ENCODE data around the gene CCL25. TPM values are rescaled to one million over a fixed set of nuclear protein-coding genes. Genes with fewer than 3 reads are reported as not detected.
A peak's percentile ranks its signal among the peaks of the same experiment; 100 is the strongest.
"Not testable (repeated sequence)": the region's sequence is repeated elsewhere in the genome, so short reads cannot be mapped to it uniquely, and the experiment has no call there.

CCL25 gene
- total RNA-seq, 2 donors from 2014 or later = not detected

GRCh38 chr19:8101311-8101710, 48.8 kb downstream of the CCL25 start:
- no peaks in the 10 kb centered on the region for H3K4me1 Mint-ChIP-seq
- no peak overlapping the region for H3K9ac ChIP-seq (ENCODE audit: extremely low read depth, low read length, poor library complexity, severe bottlenecking)
- no peak for TF ChIP-seq CTCF (conservative IDR thresholded peaks at IDR 0.05)
- no peaks in the 10 kb centered on the region for H3K27me3 Mint-ChIP-seq (ENCODE audit: insufficient read depth)
- no peak overlapping the region for H3K4me3 Mint-ChIP-seq
- no peak overlapping the region for H3K4me3 ChIP-seq (ENCODE audit: low read length)
- H3K27ac Mint-ChIP-seq = peak overlapping the region; percentile 72
- H3K27me3 ChIP-seq (ENCODE audit: control insufficient read depth, insufficient read depth, low read length, poor library complexity, severe bottlenecking) = no peaks in the 10 kb centered on the region
- 79 to 93% methylated on average over 3 to 4 of the region's 4 CpGs for WGBS, 2 experiments (ENCODE audit: insufficient coverage in 1 of 2, insufficient read length in 1 of 2)
- no peaks in the 10 kb centered on the region for H3K4me1 ChIP-seq (ENCODE audit: control insufficient read depth, insufficient read depth, low read length)
- peaks cover 73% of the 10 kb centered on the region for H3K36me3 Mint-ChIP-seq (ENCODE audit: low read depth)
- peaks cover 18% of the 10 kb centered on the region for H3K9me3 Mint-ChIP-seq
- no peak overlapping the region for H3K27ac ChIP-seq (ENCODE audit: low read depth, low read length)
- DNase-seq = peak; percentile 36
- H3K36me3 ChIP-seq (ENCODE audit: control insufficient read depth, insufficient read depth, low read length) = peaks cover 69% of the 10 kb centered on the region
- H3K9me3 ChIP-seq (ENCODE audit: control insufficient read depth, low read length) = peaks cover 26% of the 10 kb centered on the region

DNA sequence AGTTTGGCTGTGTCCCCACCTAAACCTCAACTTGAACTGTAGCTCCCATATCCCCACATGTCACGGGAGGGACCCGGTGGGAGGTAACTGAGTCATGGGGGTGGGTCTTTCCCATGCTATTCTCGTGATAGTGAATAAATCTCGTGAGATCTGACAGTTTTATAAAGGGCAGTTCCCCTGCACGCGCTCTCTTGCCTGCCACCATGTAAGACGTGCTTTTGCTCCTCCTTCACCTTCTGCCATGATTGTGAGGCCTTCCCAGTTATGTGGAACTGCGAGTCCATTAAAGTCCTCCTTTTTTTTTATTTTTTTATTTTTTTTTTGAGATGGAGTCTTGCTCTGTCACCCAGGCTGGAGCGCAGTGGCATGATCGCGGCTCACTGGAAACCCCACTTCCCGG, 49.4 kb downstream of the CCL25 start:
- not testable (repeated sequence) for H3K4me1 Mint-ChIP-seq; H3K27me3 ChIP-seq (ENCODE audit: control insufficient read depth, insufficient read depth, low read length, poor library complexity, severe bottlenecking); H3K27ac Mint-ChIP-seq; H3K27me3 Mint-ChIP-seq (ENCODE audit: insufficient read depth); H3K4me3 Mint-ChIP-seq; DNase-seq; H3K4me1 ChIP-seq (ENCODE audit: control insufficient read depth, insufficient read depth, low read length); H3K9ac ChIP-seq (ENCODE audit: extremely low read depth, low read length, poor library complexity, severe bottlenecking); H3K4me3 ChIP-seq (ENCODE audit: low read length); H3K27ac ChIP-seq (ENCODE audit: low read depth, low read length)
- WGBS, 2 experiments (ENCODE audit: insufficient coverage in 1 of 2, insufficient read length in 1 of 2) = 84 to 98% methylated on average over 8 to 12 of the region's 12 CpGs
- Mint-ChIP-seq H3K9me3 (peaks cover 12% of the 10 kb centered on the region), H3K36me3 (ENCODE audit: low read depth) (peaks cover 67% of the 10 kb centered on the region)
- H3K9me3 ChIP-seq (ENCODE audit: control insufficient read depth, low read length) = peaks cover 20% of the 10 kb centered on the region
- H3K36me3 ChIP-seq (ENCODE audit: control insufficient read depth, insufficient read depth, low read length) = peaks cover 69% of the 10 kb centered on the region

- Mint-ChIP-seq H3K4me1 (no peaks in the 10 kb centered on the region), H3K9me3 (no peaks in the 10 kb centered on the region), H3K27me3 (ENCODE audit: insufficient read depth) (no peaks in the 10 kb centered on the region), H3K36me3 (ENCODE audit: low read depth) (peaks cover 40% of the 10 kb centered on the region), H3K4me3 (no peak overlapping the region), H3K27ac (no peak overlapping the region)
- Histone ChIP-seq H3K27me3 (ENCODE audit: control insufficient read depth, insufficient read depth, low read length, poor library complexity, severe bottlenecking) (no peaks in the 10 kb centered on the region), H3K36me3 (ENCODE audit: control insufficient read depth, insufficient read depth, low read length) (peaks cover 76% of the 10 kb centered on the region), H3K9ac (ENCODE audit: extremely low read depth, low read length, poor library complexity, severe bottlenecking) (no peak overlapping the region), H3K4me3 (ENCODE audit: low read length) (no peak overlapping the region), H3K27ac (ENCODE audit: low read depth, low read length) (no peak overlapping the region), H3K9me3 (ENCODE audit: control insufficient read depth, low read length) (no peaks in the 10 kb centered on the region), H3K4me1 (ENCODE audit: control insufficient read depth, insufficient read depth, low read length) (no peaks in the 10 kb centered on the region)
- no peak for TF ChIP-seq CTCF (conservative IDR thresholded peaks at IDR 0.05)
- no peak for DNase-seq
- WGBS, 2 experiments (ENCODE audit: insufficient coverage in 1 of 2, insufficient read length in 1 of 2) = 94% methylated on average over 2 of the region's 2 CpGs; no CpG with 5 or more reads in 1 of the 2 experiments
These were observed 52.9 kb downstream of the CCL25 start for GRCh38 chr19:8105471-8105870.

- H3K4me3 Mint-ChIP-seq = no peak overlapping the region
- H3K9me3 Mint-ChIP-seq = no peaks in the 10 kb centered on the region
- no peaks in the 10 kb centered on the region for H3K27me3 Mint-ChIP-seq (ENCODE audit: insufficient read depth)
- H3K36me3 Mint-ChIP-seq (ENCODE audit: low read depth) = peaks cover 38% of the 10 kb centered on the region
- H3K27ac ChIP-seq (ENCODE audit: low read depth, low read length) = no peak overlapping the region
- H3K27ac Mint-ChIP-seq = no peak overlapping the region
- no peak for DNase-seq
- H3K4me3 ChIP-seq (ENCODE audit: low read length) = no peak overlapping the region
- no peak for TF ChIP-seq CTCF (conservative IDR thresholded peaks at IDR 0.05)
- H3K4me1 ChIP-seq (ENCODE audit: control insufficient read depth, insufficient read depth, low read length) = no peaks in the 10 kb centered on the region
- H3K9ac ChIP-seq (ENCODE audit: extremely low read depth, low read length, poor library complexity, severe bottlenecking) = no peak overlapping the region
- peaks cover 79% of the 10 kb centered on the region for H3K36me3 ChIP-seq (ENCODE audit: control insufficient read depth, insufficient read depth, low read length)
- 86 to 93% methylated on average over 2 of the region's 2 CpGs for WGBS, 2 experiments (ENCODE audit: insufficient coverage in 1 of 2, insufficient read length in 1 of 2)
- no peaks in the 10 kb centered on the region for H3K27me3 ChIP-seq (ENCODE audit: control insufficient read depth, insufficient read depth, low read length, poor library complexity, severe bottlenecking)
- no peaks in the 10 kb centered on the region for H3K4me1 Mint-ChIP-seq
- H3K9me3 ChIP-seq (ENCODE audit: control insufficient read depth, low read length) = no peaks in the 10 kb centered on the region
These were observed 54.8 kb downstream of the CCL25 start for GRCh38 chr19:8107301-8107903.

All from endodermal cell (in vitro differentiated cells).